ENCODE data around the gene SGF29.
"Not testable (repeated sequence)": the region's sequence is repeated elsewhere in the genome, so short reads cannot be mapped to it uniquely, and the experiment has no call there.

Gene SGF29

GRCh38 chr16:28612359-28613280 lies 58.9 kb downstream of the SGF29 start:
- DNase-seq (ENCODE audit: low spot score), result not testable (repeated sequence)

DNA sequence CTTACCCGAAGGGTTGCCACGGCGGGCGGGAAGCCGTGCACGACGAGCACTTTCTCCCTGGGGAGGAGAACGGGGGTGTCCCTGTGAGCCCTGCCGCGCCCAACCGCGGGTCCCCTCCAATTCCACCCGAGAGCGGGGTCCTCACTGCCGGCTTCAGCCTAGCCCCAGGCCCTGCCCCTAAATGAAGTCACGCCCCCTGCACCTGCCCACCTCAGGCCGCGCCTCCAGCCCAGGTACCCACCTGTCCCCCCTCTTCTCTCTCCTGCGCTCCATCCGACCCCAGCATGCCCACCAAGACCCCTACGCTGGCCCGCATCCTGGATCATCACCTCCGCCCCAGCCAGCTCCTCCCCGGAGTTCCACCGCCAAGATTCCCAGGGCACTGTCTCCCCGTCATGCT lies 60.2 kb downstream of the SGF29 start:
- DNase-seq (ENCODE audit: low spot score), result not testable (repeated sequence)

- DNase-seq (ENCODE audit: low spot score), result not testable (repeated sequence)
These were observed 60.8 kb downstream of the SGF29 start for GRCh38 chr16:28614561-28614960.

- DNase-seq (ENCODE audit: low spot score), result not testable (repeated sequence)
These were observed 61.9 kb downstream of the SGF29 start for GRCh38 chr16:28615486-28616223.

GRCh38 chr16:28616224-28616577 lies 62.5 kb downstream of the SGF29 start:
- not testable (repeated sequence) for DNase-seq (ENCODE audit: low spot score)

GRCh38 chr16:28616636-28617035 lies 62.9 kb downstream of the SGF29 start:
- no peak for DNase-seq (ENCODE audit: low spot score)

GRCh38 chr16:28617874-28618273 lies 64.2 kb downstream of the SGF29 start:
- DNase-seq (ENCODE audit: low spot score), result no peak

GRCh38 chr16:28620316-28620715 lies 66.6 kb downstream of the SGF29 start:
- DNase-seq (ENCODE audit: low spot score), result not testable (repeated sequence)

- no peak for DNase-seq (ENCODE audit: low spot score)
These were observed 67.9 kb downstream of the SGF29 start for GRCh38 chr16:28621481-28622155.

- not testable (repeated sequence) for DNase-seq (ENCODE audit: low spot score)
These were observed 68.9 kb downstream of the SGF29 start for GRCh38 chr16:28622532-28623171.

DNA sequence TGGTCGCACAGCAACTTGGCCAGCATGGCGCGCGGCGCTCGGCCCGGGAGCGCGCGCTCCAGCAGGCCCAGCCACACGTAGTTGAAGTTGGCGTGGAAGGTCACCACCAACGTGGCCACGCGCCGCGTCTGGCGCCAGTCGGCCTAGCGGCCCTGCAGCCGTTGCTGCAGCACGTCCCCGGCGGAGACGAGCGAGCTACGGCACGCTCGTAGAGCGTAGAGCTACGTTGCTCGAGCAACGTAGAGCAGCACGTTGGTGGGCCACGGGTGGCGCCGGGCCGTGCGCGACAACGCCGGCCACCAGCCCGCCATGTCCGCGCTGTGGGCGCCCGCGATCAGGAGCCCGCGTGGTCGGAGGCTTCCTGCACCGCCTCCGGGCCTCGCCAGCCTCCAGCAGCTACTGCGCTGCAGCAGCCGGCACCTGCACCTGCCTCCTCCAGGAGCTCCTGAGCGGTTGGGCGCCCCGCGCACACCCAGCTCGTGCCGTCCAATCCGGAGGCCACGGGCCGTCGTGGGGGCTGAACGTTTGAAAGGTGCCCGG lies 69.5 kb downstream of the SGF29 start:
- no peak for DNase-seq (ENCODE audit: low spot score)

DNA sequence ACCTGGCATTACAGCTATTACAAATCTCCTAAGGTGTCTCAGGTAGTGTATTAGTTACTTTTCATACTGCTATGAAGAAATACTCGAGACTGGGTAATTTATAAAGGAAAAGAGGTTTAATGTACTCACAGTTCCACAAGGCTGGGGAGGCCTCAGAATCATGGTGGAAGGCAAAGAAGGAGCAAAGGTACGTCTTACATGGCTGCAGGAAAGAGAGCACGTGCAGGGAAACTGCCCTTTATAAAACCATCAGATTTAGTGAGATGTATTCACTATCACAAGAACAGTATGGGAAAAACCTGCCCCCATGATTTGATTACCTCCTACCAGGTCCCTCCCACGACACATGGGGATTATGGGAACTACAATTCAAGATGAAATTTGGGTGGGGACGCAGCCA lies 77.2 kb downstream of the SGF29 start:
- not testable (repeated sequence) for DNase-seq (ENCODE audit: low spot score)

GRCh38 chr16:28636093-28636823 lies 82.5 kb downstream of the SGF29 start:
- not testable (repeated sequence) for DNase-seq (ENCODE audit: low spot score)

GRCh38 chr16:28637765-28638164 lies 84.0 kb downstream of the SGF29 start, which contains the start of gene NPIPB8:
Gene NPIPB8, plus strand, starts transcription at chr16:28638065. Its CDS starts 296 bp downstream, at chr16:28638361.
- not testable (repeated sequence) for DNase-seq (ENCODE audit: low spot score)

DNA sequence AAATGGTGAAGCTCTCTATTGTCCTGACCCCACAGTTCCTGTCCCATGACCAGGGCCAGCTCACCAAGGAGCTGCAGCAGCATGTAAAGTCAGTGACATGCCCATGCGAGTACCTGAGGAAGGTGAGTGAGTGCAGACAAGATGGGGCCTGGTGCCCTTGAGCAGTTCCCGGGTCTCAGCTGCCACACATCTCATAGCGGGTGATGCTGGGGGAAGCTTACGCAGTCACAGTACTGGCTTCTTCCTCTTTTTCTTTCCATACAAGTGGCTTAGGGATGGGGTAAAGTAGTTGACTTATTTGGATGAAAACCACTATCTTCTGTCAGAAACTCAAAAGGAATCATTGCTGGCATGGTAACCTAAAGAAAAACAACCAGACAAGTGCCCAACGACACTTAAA lies 84.6 kb downstream of the SGF29 start:
- DNase-seq (ENCODE audit: low spot score), result not testable (repeated sequence)

DNA sequence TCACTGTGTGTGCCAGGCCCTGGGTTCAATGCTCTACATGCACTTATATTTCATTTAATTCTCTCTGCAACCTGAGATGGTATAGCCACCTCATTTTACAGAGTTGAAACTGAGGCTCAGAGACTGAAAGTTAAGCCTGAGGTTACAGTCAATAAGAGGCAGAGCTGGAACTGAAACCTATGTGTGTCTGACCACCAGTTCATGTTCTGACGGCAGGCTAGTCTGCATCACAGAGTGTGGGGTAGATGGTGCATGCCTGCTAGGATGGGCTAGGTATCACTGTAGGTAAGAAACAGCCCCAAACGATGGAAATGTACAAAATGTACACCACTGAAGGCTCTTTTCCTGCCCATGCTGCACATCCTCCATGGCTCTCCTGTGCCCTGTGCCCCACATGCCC lies 86.2 kb downstream of the SGF29 start:
- DNase-seq (ENCODE audit: low spot score), result not testable (repeated sequence)

Measured in left forelimb (tissue), 1 donor.